H1 (cell line): Measurements from ENCODE around the gene BATF2. TPM values are rescaled to one million over a fixed set of nuclear protein-coding genes. Genes with fewer than 3 reads are reported as not detected.

ENCODE experiments used
- CTCF ChIA-PET: fragments of 300-600 bp; sonication (Branson Sonifier 250); formaldehyde crosslinking; loops from one replicate; lab custom pipeline; 2021; ENCODE audit not compliant: partially characterized antibody; lab: Charles Lee
- POLR2A ChIA-PET: fragments of 300-600 bp; sonication (Branson Sonifier 250); formaldehyde crosslinking; loops from one replicate; lab custom pipeline; 2021; ENCODE audit warnings: inconsistent platforms; ENCODE audit not compliant: partially characterized antibody; lab: Charles Lee
- DNase-seq, 2 experiments: peaks; one replicate each; pipeline versions ENCODE4 v3.0.0 to v3.0.0-alpha.2; 2010 to 2022; ENCODE audit warnings: low spot score in 2 of 2, low read depth in 1 of 2, mixed read lengths in 1 of 2
- FAIRE-seq: peaks from 2 replicates; lab custom pipeline; 2011; peaks lifted over from hg19 to GRCh38; lab: Jason Lieb, UNC
- H2AFZ ChIP-seq: 2 replicates; pipeline ENCODE4 v1.8.1; 2012; ENCODE audit warnings: low read length, inconsistent platforms
- H2AK5ac ChIP-seq: 2 replicates; pipeline ENCODE4 v1.6.1; 2013; ENCODE audit warnings: low read depth, low read length
- H2BK120ac ChIP-seq: replicated peaks from 2 replicates; pipeline ENCODE3; 2013; ENCODE audit warnings: low read depth, low read length, inconsistent platforms
- H2BK12ac ChIP-seq: 2 replicates; pipeline ENCODE4 v1.6.1; 2013; ENCODE audit warnings: low read depth, low read length
- H2BK15ac ChIP-seq: 2 replicates; pipeline ENCODE4 v1.6.1; 2013; ENCODE audit warnings: low read length
- H2BK20ac ChIP-seq: 2 replicates; pipeline ENCODE4 v1.6.1; 2013; ENCODE audit warnings: low read length
- H2BK5ac ChIP-seq: 2 replicates; pipeline ENCODE4 v1.6.1; 2013; ENCODE audit warnings: low read depth, low read length
- H3K14ac ChIP-seq: 2 replicates; pipeline ENCODE4 v1.6.1; 2013; ENCODE audit warnings: inconsistent platforms; ENCODE audit not compliant: insufficient read length
- H3K18ac ChIP-seq: 2 replicates; pipeline ENCODE4 v1.6.1; 2013; ENCODE audit warnings: low read length; ENCODE audit errors: extremely low read depth
- H3K23ac ChIP-seq: 2 replicates; pipeline ENCODE4 v1.6.1; 2013; ENCODE audit warnings: inconsistent platforms; ENCODE audit not compliant: insufficient read length
- H3K23me2 ChIP-seq: 2 replicates; pipeline ENCODE4 v1.6.1; 2013; ENCODE audit warnings: low read depth, low read length
- H3K27ac ChIP-seq: 2 replicates; pipeline ENCODE4 v1.6.1; 2011; ENCODE audit warnings: low read depth, low read length, inconsistent platforms
- H3K27me3 ChIP-seq, 4 experiments: replicated peaks in 1 of 4; 1 replicate in 1 of 4; 2 replicates in 3 of 4; pipeline versions ENCODE4 v1.6.1 to v1.8.1; 2011 to 2013; ENCODE audit warnings: low read length in 3 of 4, mild to moderate bottlenecking in 3 of 4, inconsistent platforms in 2 of 4, mixed read lengths in 2 of 4, moderate library complexity in 1 of 4; ENCODE audit not compliant: control insufficient read depth in 3 of 4, insufficient read depth in 3 of 4; ENCODE audit errors: extremely low read depth in 1 of 4
- H3K36me3 ChIP-seq, 4 experiments: 2 replicates each; pipeline versions ENCODE4 v1.6.1 to v1.8.1; 2011 to 2013; ENCODE audit warnings: mild to moderate bottlenecking in 4 of 4, low read length in 3 of 4, moderate library complexity in 2 of 4, control low read depth in 1 of 4, inconsistent platforms in 1 of 4; ENCODE audit not compliant: insufficient read depth in 4 of 4, control insufficient read depth in 2 of 4
- H3K4ac ChIP-seq: replicated peaks from 2 replicates; pipeline ENCODE3; 2013; ENCODE audit warnings: low read length, low read depth, mixed read lengths, inconsistent platforms; ENCODE audit not compliant: insufficient read length
- H3K4me1 ChIP-seq, 4 experiments: replicated peaks in 1 of 4; 1 replicate in 1 of 4; 2 replicates in 3 of 4; pipeline versions ENCODE4 v1.6.1 to v1.8.1; 2011 to 2013; ENCODE audit warnings: low read length in 3 of 4, inconsistent platforms in 2 of 4, mixed read lengths in 1 of 4; ENCODE audit not compliant: insufficient read depth in 4 of 4, control insufficient read depth in 3 of 4
- H3K4me2 ChIP-seq, 2 experiments: 2 replicates each; pipeline versions ENCODE4 v1.6.1 to v1.8.1; 2011 to 2013; ENCODE audit warnings: low read depth in 2 of 2, low read length in 2 of 2, control low read depth in 1 of 2, inconsistent platforms in 1 of 2, mild to moderate bottlenecking in 1 of 2; ENCODE audit not compliant: insufficient read depth in 1 of 2
- H3K4me3 ChIP-seq, 4 experiments: fragments of 200-600, 300-600 bp in 1 of 4; sonication (generic), shearing (Covaris generic), sonication (Bioruptor Twin) in 1 of 4; 2 replicates each; pipeline versions ENCODE4 v1.5.1 to v1.8.1; 2011 to 2016; ENCODE audit warnings: low read length in 4 of 4, low read depth in 3 of 4, control low read depth in 2 of 4, inconsistent platforms in 2 of 4, mild to moderate bottlenecking in 2 of 4, mixed read lengths in 1 of 4, moderate library complexity in 1 of 4; ENCODE audit not compliant: insufficient read depth in 2 of 4; ENCODE audit errors: extremely low read depth in 1 of 4
- H3K56ac ChIP-seq: replicated peaks from 2 replicates; pipeline ENCODE3; 2013; ENCODE audit warnings: low read depth, mild to moderate bottlenecking, mixed read lengths, low read length, inconsistent platforms; ENCODE audit not compliant: insufficient read length
- H3K79me1 ChIP-seq: 2 replicates; pipeline ENCODE4 v1.6.1; 2013; ENCODE audit warnings: low read depth, low read length, control low read depth
- H3K79me2 ChIP-seq, 2 experiments: 2 replicates each; pipeline versions ENCODE4 v1.6.1 to v1.8.1; 2012 to 2013; ENCODE audit warnings: low read length in 2 of 2, mild to moderate bottlenecking in 2 of 2, inconsistent platforms in 1 of 2; ENCODE audit not compliant: insufficient read depth in 2 of 2, control insufficient read depth in 1 of 2
- H3K9ac ChIP-seq, 4 experiments: replicated peaks in 1 of 4; 1 replicate in 1 of 4; 2 replicates in 3 of 4; pipeline versions ENCODE4 v1.6.1 to v1.8.1; 2011 to 2013; ENCODE audit warnings: low read depth in 3 of 4, low read length in 3 of 4, control low read depth in 2 of 4, mild to moderate bottlenecking in 2 of 4, moderate library complexity in 2 of 4, inconsistent platforms in 1 of 4; ENCODE audit errors: extremely low read depth in 1 of 4
- H3K9me3 ChIP-seq, 2 experiments: 2 replicates each; pipeline versions ENCODE4 v1.6.1 to v1.8.1; 2012 to 2013; ENCODE audit warnings: mild to moderate bottlenecking in 2 of 2, moderate library complexity in 2 of 2, control low read depth in 1 of 2, inconsistent platforms in 1 of 2, low read depth in 1 of 2, low read length in 1 of 2, mixed read lengths in 1 of 2; ENCODE audit not compliant: insufficient read depth in 2 of 2
- H4K20me1 ChIP-seq, 2 experiments: replicated peaks in 1 of 2; 2 replicates each; pipeline versions ENCODE3 to v1.8.1; 2011 to 2013; ENCODE audit warnings: inconsistent platforms in 2 of 2, low read length in 2 of 2, mild to moderate bottlenecking in 1 of 2; ENCODE audit not compliant: insufficient read depth in 2 of 2, control insufficient read depth in 1 of 2
- H4K5ac ChIP-seq: 2 replicates; pipeline ENCODE4 v1.6.1; 2013; ENCODE audit warnings: low read length, low read depth, mixed read lengths, inconsistent platforms; ENCODE audit not compliant: insufficient read length
- H4K8ac ChIP-seq: 2 replicates; pipeline ENCODE4 v1.8.0; 2013; ENCODE audit warnings: mild to moderate bottlenecking, moderate library complexity, low read length, inconsistent platforms; ENCODE audit not compliant: insufficient read depth; ENCODE audit errors: extremely low read depth
- H4K91ac ChIP-seq: replicated peaks from 2 replicates; pipeline ENCODE3; 2013; ENCODE audit warnings: low read length, mixed read lengths, inconsistent platforms; ENCODE audit not compliant: insufficient read length
- EP300 ChIP-seq, 2 experiments: IDR thresholded peaks; 1 replicate in 1 of 2; 2 replicates in 1 of 2; pipeline ENCODE4 v1.6.1; 2011 to 2012; ENCODE audit warnings: low read depth in 2 of 2, low read length in 2 of 2, mild to moderate bottlenecking in 2 of 2, borderline replicate concordance in 1 of 2, inconsistent platforms in 1 of 2, moderate library complexity in 1 of 2
- HDAC2 ChIP-seq, 2 experiments: fragments of 300-600 bp in 1 of 2; sonication (generic) in 1 of 2; IDR thresholded peaks; 2 replicates each; pipeline ENCODE4 v1.6.1; 2011 to 2012; ENCODE audit warnings: low read depth in 2 of 2, low read length in 2 of 2, mild to moderate bottlenecking in 2 of 2, moderate library complexity in 2 of 2, borderline replicate concordance in 1 of 2, inconsistent platforms in 1 of 2
- HDAC6 ChIP-seq: IDR thresholded peaks from one replicate; pipeline ENCODE4 v1.7.1; 2012; ENCODE audit warnings: low read depth, mild to moderate bottlenecking, inconsistent platforms, low read length, moderate library complexity
- JUN ChIP-seq: IDR thresholded peaks from 2 replicates; pipeline ENCODE4 v1.6.1; 2011; ENCODE audit warnings: low read depth, mild to moderate bottlenecking, improper control_type of control experiment, low read length
- MAX ChIP-seq: IDR thresholded peaks from 2 replicates; pipeline ENCODE4 v1.6.1; 2012; ENCODE audit warnings: inconsistent platforms
- PHF8 ChIP-seq: fragments of 200-600 bp; sonication (generic); conservative IDR thresholded peaks from 2 replicates; pipeline ENCODE4 v1.7.1; 2012; ENCODE audit warnings: low read depth, mild to moderate bottlenecking, inconsistent platforms, low read length, moderate library complexity
- TAF7 ChIP-seq: optimal IDR thresholded peaks from 2 replicates; pipeline ENCODE3; 2011; ENCODE audit warnings: low read depth, mild to moderate bottlenecking, inconsistent platforms, low read length, moderate library complexity, borderline replicate concordance
- TCF12 ChIP-seq: IDR thresholded peaks from 2 replicates; pipeline ENCODE4 v1.6.1; 2011; ENCODE audit warnings: low read depth, mild to moderate bottlenecking, low read length
- ZNF274 ChIP-seq: IDR thresholded peaks from 2 replicates; pipeline ENCODE4 v1.7.0; 2012; ENCODE audit warnings: low read length, borderline replicate concordance; ENCODE audit errors: extremely low read depth
- WGBS, 2 experiments: shearing (Covaris generic) in 1 of 2; methylation state at CpG; one replicate each; pipeline versions ENCODE4 v1.1.6 to v1.1.7; 2013 to 2015; ENCODE audit warnings: low lambda C conversion rate in 2 of 2, mixed read lengths in 2 of 2, inconsistent platforms in 1 of 2, low coverage in 1 of 2, missing lambda C conversion rate in 1 of 2; ENCODE audit not compliant: insufficient replicate concordance in 2 of 2, insufficient coverage in 1 of 2, insufficient read length in 1 of 2; ENCODE audit errors: extremely low coverage in 1 of 2, missing lambda C conversion rate in 1 of 2; 5-methylcytosine and 5-hydroxymethylcytosine counted together
- polyA plus RNA-seq, 7 experiments: library from polyadenylated mRNA; depleted of rRNA in 3 of 7; stranded (reverse) in 5 of 7; unstranded in 2 of 7; fragments of >200 nt in 5 of 7; fragments of 200-250 nt in 2 of 7; gene quantifications; 1 replicate in 5 of 7; 2 replicates in 1 of 7; 4 replicates in 1 of 7; pipeline versions ENCODE4 v1.2.1 to v1.2.3, GENCODE V29; 2011 to 2013; ENCODE audit warnings: missing spikeins in 2 of 7, mixed read lengths in 2 of 7
- total RNA-seq: library from RNA; stranded (reverse); fragmentation: NEBNext Ultra II Directional; extraction: Animal tissue kit (Norgen Biotek cat#: 25700); gene quantifications from 2 replicates; pipeline ENCODE4 v1.2.1, GENCODE V29; 2021
- TF ChIP-seq, protein P1 (sequence below): IDR thresholded peaks from 2 replicates; pipeline ENCODE4 v1.6.1; 2011; ENCODE audit warnings: low read depth, mild to moderate bottlenecking, low read length; ENCODE audit not compliant: insufficient read depth
- TF ChIP-seq, protein P2 (sequence below): IDR thresholded peaks from 2 replicates; pipeline ENCODE4 v1.6.1; 2012; ENCODE audit warnings: inconsistent platforms

The BATF2 gene
- total and polyA plus RNA-seq, 2 of the 8 experiments (the other 6 are each of a cell fraction or from before 2014, with no cell fraction given), result 1.4 to 3.1 TPM

DNA sequence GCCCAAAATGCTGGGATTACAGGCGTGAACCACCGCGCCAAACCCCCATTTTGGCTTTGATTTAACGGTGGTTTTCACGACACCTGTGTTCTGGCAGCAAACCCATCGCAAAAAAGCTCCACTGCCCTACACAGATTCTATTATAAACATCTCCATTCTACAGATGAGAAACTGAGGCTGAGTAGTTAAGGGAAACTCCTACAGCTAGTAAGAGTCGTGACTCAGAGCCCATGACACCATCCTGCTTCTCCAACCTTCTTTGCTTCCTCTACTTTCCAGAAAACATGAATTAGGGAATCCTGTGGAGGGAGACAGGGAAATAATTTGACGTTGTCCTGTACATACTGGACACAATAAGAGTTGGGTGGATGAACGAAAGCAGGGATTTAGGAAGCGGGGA, 30.0 kb upstream of the BATF2 start:
- Histone ChIP-seq H3K4me1 (peaks cover 0 to 4% (median 2%) of the 10 kb centered on the region in 4 experiments; a peak in 5 of 7 replicates), H3K36me3 (peaks cover 0 to 3% (median 1%) of the 10 kb centered on the region in 4 experiments; a peak in 2 of 8 replicates), H3K23me2 (peaks cover 3% of the 10 kb centered on the region; the same call in 1 of the 2 replicates), H3K56ac (no peak overlapping the region), H2BK15ac (0 out of 2 replicates have a peak overlapping the region, but pooled peaks have one; percentile 24), H2AK5ac (no peak overlapping the region), H3K14ac (no peak overlapping the region), H4K20me1 (peaks cover 0 to 2% of the 10 kb centered on the region in 2 experiments), H3K79me2 (no peaks in the 10 kb centered on the region), H2AFZ (peak overlapping the region; percentile 97), H3K4me2 (peak overlapping the region; percentile 62 to 88), H3K27ac (no peak overlapping the region), H4K91ac (no peak overlapping the region), H2BK20ac (no peak overlapping the region), H4K5ac (no peak overlapping the region), H3K9ac (no peak overlapping the region), H2BK5ac (peak overlapping the region; percentile 3; the same call in 1 of the 2 replicates), H3K4me3 (peak overlapping the region; percentile 31 to 65 (median 58); a peak in 7 of 8 replicates), H2BK12ac (no peak overlapping the region), H3K4ac (peak overlapping the region; percentile 44), H3K18ac (no peak overlapping the region), H3K9me3 (no peaks in the 10 kb centered on the region), H4K8ac (no peak overlapping the region), H3K27me3 (no peaks in the 10 kb centered on the region), H3K79me1 (no peaks in the 10 kb centered on the region), H2BK120ac (no peak overlapping the region), H3K23ac (no peak overlapping the region)
- FAIRE-seq, result no peak
- CTCF ChIA-PET, result interaction anchor here (0.6 to 2.5 kb wide), 8 partner anchors 9 to 179 kb away, joined by 3 to 14 read pairs (median 4); partner anchors contain the start of genes ARL2, BATF2 and TM7SF2
- no peak for DNase-seq
- POLR2A ChIA-PET, result interaction anchor here (0.9 to 2.1 kb wide), 4 partner anchors 14 to 86 kb away, joined by 3 to 8 read pairs (median 4); partner anchors contain the start of genes SAC3D1 and VPS51
- 68% methylated on average over 10 of the region's 10 CpGs; no CpG with 5 or more reads in 1 of the 2 experiments for WGBS, 2 experiments
- TF ChIP-seq HDAC6 (no peak), MAX (no peak), EP300 (IDR thresholded peaks at IDR 0.05; ENCODE audit: borderline replicate concordance in 1 of 2, low read depth in 2 of 2, low read length in 2 of 2) (no peak), TAF7 (no peak), HDAC2 (IDR thresholded peaks at IDR 0.05; ENCODE audit: borderline replicate concordance in 1 of 2, low read depth in 2 of 2, low read length in 2 of 2) (no peak), TCF12 (no peak), JUN (no peak), ZNF274 (no peak), PHF8 (no peak)
- TF ChIP-seq, protein P1, sequence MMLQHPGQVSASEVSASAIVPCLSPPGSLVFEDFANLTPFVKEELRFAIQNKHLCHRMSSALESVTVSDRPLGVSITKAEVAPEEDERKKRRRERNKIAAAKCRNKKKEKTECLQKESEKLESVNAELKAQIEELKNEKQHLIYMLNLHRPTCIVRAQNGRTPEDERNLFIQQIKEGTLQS, result no peak
- TF ChIP-seq, protein P2, sequence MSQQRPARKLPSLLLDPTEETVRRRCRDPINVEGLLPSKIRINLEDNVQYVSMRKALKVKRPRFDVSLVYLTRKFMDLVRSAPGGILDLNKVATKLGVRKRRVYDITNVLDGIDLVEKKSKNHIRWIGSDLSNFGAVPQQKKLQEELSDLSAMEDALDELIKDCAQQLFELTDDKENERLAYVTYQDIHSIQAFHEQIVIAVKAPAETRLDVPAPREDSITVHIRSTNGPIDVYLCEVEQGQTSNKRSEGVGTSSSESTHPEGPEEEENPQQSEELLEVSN, result no peak
